Activated CD8-positive, alpha-beta memory T cell treated with anti-CD3 and anti-CD28 coated beads for 48 hours (primary cell): ENCODE results near the gene DNAAF3.
"Not testable (repeated sequence)": the region's sequence is repeated elsewhere in the genome, so short reads cannot be mapped to it uniquely, and the experiment has no call there.

Experiments used
- DNase-seq, 3 experiments: peaks; one replicate each; pipeline ENCODE4 v3.0.0-alpha.2; 2020; ENCODE audit warnings: low read depth in 2 of 3, low spot score in 2 of 3

The DNAAF3 gene

GRCh38 chr19:55166530-55167268 is at the start of gene DNAAF3:
DNAAF3 (minus strand) TSS chr19:55166613; CDS start chr19:55166413, 200 bp downstream.
- DNase-seq: peak; percentile 17 to 86 (median 49)

GRCh38 chr19:55213547-55213946 is 47.1 kb upstream of the DNAAF3 start:
- no peak for DNase-seq

GRCh38 chr19:55212447-55212846 is 46.0 kb upstream of the DNAAF3 start:
- no peak for DNase-seq

GRCh38 chr19:55209693-55210472 is 43.5 kb upstream of the DNAAF3 start:
- DNase-seq: no peak

GRCh38 chr19:55208880-55209692 is 42.7 kb upstream of the DNAAF3 start, which contains the start of gene PTPRH:
PTPRH (minus strand) TSS chr19:55209501; CDS start chr19:55209433, 68 bp downstream.
- no peak for DNase-seq

- peak in 2 of 3 experiments; percentile 16 to 29 for DNase-seq
Measured at GRCh38 chr19:55206664-55207500, 40.5 kb upstream of the DNAAF3 start.

- DNase-seq: not testable (repeated sequence)
Measured at GRCh38 chr19:55202199-55202598, 35.8 kb upstream of the DNAAF3 start.

- no peak for DNase-seq
Measured at GRCh38 chr19:55199620-55200204, 33.3 kb upstream of the DNAAF3 start.

GRCh38 chr19:55198651-55199050 is 32.2 kb upstream of the DNAAF3 start:
- no peak for DNase-seq

GRCh38 chr19:55197528-55197927 is 31.1 kb upstream of the DNAAF3 start:
- DNase-seq: no peak

- no peak for DNase-seq
Measured at GRCh38 chr19:55196803-55197202, 30.4 kb upstream of the DNAAF3 start.

- no peak for DNase-seq
Measured at GRCh38 chr19:55193481-55193880, 27.1 kb upstream of the DNAAF3 start.

GRCh38 chr19:55189403-55189835 is 23.0 kb upstream of the DNAAF3 start:
- DNase-seq: no peak

GRCh38 chr19:55188625-55189024 is 22.2 kb upstream of the DNAAF3 start:
- no peak for DNase-seq

GRCh38 chr19:55186080-55186479 is 19.7 kb upstream of the DNAAF3 start:
- DNase-seq: no peak

GRCh38 chr19:55181740-55182139 is 15.3 kb upstream of the DNAAF3 start:
- no peak for DNase-seq

- peak in 2 of 3 experiments; percentile 42 to 47 for DNase-seq
Measured at GRCh38 chr19:55179606-55180484, 13.4 kb upstream of the DNAAF3 start, which contains the start of gene SYT5. SYT5 (minus strand) TSS chr19:55180289; CDS start chr19:55179041, 1,248 bp downstream.

GRCh38 chr19:55178781-55179599 is 12.6 kb upstream of the DNAAF3 start:
- DNase-seq: peak; percentile 79 to 87 (median 82)
